LNCAP (cell line): ENCODE results near the gene KNDC1.

Experiments used
- CTCF ChIP-seq: fragments of 450-650 bp; IDR thresholded peaks from 2 replicates; pipeline ENCODE4 v1.5.1; 2017; ENCODE audit warnings: mild to moderate bottlenecking

Gene KNDC1

GRCh38 chr10:133216776-133217175 is 56.8 kb downstream of the KNDC1 start:
- TF ChIP-seq CTCF = no peak

- no peak for TF ChIP-seq CTCF
Measured at GRCh38 chr10:133217800-133218589, 58.0 kb downstream of the KNDC1 start.

GRCh38 chr10:133218891-133219290 is 58.9 kb downstream of the KNDC1 start:
- no peak for TF ChIP-seq CTCF

- TF ChIP-seq CTCF = no peak
Measured at GRCh38 chr10:133219782-133220181, 59.8 kb downstream of the KNDC1 start.

GRCh38 chr10:133221331-133221730 is 61.3 kb downstream of the KNDC1 start:
- no peak for TF ChIP-seq CTCF

- TF ChIP-seq CTCF = no peak
Measured at GRCh38 chr10:133224076-133224475, 64.1 kb downstream of the KNDC1 start.

GRCh38 chr10:133224756-133225372 is 64.8 kb downstream of the KNDC1 start:
- no peak for TF ChIP-seq CTCF
